ENCODE results near the gene GADD45A.
A peak's percentile ranks its signal among the peaks of the same experiment; 100 is the strongest.

The GADD45A gene

GRCh38 chr1:67690018-67690363, 5.0 kb downstream of the GADD45A start:
- FAIRE-seq = no peak

GRCh38 chr1:67690411-67690810, 5.4 kb downstream of the GADD45A start:
- FAIRE-seq = peak; percentile 73

DNA sequence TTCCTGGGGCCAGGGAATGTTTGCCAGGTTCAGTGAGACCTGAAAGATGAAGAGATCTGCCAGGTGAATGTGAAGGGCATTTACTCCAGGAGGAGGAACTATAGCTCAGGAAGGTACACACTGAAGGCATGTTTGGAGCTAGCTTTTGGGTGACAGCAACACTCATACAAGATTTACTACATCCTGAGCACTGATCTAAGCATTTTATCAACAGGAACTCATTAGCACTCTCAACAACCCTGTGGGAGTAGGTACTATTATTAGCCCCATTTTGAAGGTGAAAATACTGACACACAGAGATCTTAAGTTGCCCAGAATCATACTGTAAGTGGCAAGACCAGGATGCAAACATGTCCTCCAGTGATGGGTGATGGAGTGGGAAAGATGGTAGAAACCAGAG, 6.7 kb downstream of the GADD45A start:
- FAIRE-seq = no peak

GRCh38 chr1:67695963-67696362, 11.0 kb downstream of the GADD45A start:
- no peak for FAIRE-seq

GRCh38 chr1:67696708-67697107, 11.7 kb downstream of the GADD45A start:
- FAIRE-seq = no peak

DNA sequence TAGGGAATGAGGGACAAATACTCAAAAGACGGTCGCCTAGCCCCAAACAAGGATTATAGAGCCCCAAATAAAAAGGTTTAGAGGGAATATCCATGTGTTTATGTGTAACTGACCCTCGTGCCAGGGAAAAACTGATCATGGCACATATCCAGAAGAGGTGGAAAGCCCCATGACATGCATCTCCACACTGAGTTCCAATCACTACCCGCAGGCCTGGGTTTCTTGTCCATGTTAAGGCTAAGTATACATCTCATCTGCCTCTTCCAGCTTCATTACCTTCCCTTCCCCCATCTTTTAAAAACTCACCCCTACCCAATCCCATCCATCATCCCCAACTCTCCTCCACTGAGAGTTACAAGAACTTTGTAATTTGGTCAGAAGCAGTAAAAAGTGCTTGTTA, 15.2 kb downstream of the GADD45A start:
- FAIRE-seq = no peak

- FAIRE-seq = no peak
These were observed 15.8 kb downstream of the GADD45A start for GRCh38 chr1:67700692-67701410.

DNA sequence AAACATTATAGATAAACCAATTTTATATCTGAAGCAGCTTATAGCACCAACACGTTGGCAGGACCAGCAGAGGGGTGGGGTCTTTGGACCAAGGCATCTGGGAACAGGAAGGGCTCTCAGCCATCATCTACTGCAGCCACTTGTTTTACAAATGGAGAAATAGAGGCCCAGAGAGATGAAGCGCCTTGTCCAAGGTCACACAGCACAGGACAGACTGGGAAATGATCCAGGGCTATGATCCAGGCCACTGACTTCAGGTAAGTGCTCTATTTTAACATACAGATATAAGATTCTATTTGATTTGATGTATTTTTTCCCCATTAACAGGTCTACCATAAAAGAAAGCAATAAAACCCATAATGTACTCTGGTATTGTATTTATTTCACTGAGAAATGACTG, 16.9 kb downstream of the GADD45A start:
- no peak for FAIRE-seq

DNA sequence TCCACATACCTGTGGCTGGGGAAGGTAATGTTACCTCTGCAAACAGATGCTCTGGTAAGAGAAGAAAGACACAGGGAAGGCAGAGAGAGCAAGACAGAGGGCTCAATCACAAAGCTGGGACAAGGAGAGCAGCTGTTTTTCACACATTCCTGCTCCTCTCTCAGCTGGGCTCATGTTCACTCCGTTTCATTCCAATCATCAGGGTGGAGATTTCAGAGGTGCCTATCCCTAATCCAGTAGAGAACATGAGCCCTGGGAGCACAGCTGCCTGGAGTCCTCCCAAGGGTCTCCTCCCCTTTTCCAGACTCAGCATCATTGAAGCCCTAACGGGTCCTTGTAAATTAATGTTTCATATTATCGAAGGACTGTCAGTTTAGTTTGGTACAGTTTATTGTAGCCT, 19.4 kb downstream of the GADD45A start:
- no peak for FAIRE-seq

DNA sequence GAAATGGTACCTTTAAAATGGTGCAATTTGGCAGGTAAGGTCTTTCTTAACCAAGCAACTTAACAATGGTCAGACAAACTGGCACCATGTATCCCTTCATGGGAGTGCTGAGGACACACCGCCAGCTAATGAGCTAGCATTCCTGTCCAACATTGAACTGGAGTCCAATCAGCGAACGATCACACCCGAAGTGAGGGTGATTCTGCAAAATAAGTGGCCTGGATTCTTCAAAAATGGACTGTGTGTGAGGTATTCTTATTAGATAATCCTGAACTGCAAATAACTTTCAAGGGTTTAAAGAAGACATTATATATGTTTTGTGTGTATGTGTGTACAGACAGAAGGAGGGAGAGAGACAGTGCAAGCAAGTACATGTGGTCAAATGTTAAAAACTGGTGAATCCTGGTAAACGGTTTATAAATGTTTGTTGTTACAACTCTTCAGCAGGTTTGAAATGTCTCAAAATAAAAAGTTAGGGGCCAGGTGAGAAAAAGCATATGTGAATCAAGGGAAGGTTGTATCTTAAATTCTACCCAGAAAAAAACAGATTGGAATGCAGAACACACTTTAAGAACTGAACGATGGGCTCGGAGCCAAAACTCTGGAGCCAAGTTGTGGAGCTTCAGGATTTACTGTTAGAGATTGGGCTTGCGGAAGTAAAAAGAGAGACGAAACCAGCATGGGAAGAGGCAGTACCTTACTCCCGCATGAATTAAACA, 20.9 kb downstream of the GADD45A start:
- FAIRE-seq = no peak

DNA sequence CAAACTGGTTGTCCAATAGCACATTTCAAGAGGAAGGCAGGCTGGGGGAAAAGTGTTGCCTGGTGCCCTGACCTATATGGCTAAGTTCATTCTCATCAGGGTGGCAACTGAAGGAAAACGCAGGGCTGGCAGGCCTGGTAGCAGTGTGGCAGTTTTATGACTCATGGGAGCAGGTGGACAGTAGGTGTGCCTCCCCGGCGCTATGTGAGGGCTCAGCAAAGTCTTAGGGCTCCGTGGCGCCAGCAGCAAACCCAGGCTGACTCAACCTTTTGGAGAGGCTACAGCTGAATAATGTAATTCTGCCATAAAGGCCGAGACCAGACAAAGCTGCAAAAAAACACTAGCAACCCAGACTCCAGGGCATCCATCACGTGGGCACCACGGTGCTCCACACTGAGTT, 23.6 kb downstream of the GADD45A start:
- FAIRE-seq = no peak

- FAIRE-seq = no peak
These were observed 25.4 kb downstream of the GADD45A start for GRCh38 chr1:67710417-67710816.

DNA sequence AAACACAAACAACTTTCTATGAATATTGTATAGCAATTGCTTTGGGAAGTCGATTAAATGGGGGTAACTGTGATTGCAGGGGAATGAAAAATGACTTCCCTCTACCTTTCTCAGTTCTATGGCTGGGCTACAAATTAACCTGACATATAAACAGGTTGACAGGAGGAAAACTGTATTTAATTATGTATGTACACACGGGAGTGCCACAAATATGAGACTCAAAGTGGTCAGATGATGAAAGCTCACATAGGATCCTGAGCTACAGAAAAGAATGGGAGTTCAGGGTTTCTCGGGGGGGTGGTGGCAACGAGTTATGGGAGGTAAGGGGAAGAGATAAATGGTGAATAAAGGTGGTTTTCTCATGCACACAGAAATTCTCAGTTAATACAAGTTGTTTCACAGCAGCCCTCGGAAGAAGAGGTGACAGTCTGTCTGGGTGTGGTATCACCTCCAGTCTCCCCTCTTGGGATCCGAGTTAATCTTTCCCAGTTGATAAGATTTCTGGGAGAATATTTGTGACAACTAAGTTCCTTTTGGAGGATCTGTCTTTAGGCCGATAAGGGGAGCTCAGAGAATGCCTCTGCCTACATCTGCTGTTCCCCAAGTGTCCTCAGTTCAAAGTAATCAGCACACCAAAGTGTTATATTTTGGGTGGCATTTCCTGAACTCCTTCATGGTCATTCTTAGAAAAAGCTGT, 26.3 kb downstream of the GADD45A start:
- no peak for FAIRE-seq

DNA sequence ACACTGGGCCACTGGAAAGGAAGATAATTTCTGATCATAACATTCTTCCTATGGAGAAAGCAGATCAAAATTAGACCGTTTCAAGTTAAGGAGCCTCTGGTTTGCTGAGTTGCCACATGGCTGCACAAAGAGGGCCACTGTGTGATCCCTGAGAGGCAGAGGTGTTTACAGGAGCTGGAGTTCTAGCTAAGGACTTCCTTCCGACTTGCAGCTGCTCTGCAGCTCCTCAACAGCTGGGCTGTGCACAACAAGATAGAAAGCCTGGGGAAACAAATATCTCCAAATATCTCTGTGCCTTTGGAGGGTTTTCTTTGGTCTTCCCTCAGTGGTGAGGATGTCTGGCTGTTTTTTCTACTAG, 26.8 kb downstream of the GADD45A start:
- no peak for FAIRE-seq

GRCh38 chr1:67713057-67713846, 28.3 kb downstream of the GADD45A start:
- FAIRE-seq = no peak

DNA sequence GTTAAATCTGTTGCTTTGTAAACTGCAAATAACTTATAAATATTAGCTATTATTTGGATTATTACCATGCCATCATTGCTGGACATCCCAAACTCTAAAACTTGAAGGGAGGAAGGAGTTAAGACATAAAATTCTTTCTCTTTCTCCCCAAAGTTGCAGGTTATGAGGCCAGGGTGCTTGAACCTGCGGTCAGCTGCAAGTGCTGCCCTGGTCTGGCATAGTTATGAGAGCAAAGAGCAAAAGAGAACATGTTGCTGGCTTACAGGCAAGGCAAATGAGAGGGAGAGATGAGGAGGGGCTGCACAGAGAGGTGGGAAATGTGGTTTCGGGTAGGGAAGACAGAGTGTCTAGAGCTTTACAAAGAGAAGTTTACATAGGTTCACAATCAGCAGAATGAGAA, 30.8 kb downstream of the GADD45A start:
- no peak for FAIRE-seq

- no peak for FAIRE-seq
These were observed 31.8 kb downstream of the GADD45A start for GRCh38 chr1:67716800-67717199.

DNA sequence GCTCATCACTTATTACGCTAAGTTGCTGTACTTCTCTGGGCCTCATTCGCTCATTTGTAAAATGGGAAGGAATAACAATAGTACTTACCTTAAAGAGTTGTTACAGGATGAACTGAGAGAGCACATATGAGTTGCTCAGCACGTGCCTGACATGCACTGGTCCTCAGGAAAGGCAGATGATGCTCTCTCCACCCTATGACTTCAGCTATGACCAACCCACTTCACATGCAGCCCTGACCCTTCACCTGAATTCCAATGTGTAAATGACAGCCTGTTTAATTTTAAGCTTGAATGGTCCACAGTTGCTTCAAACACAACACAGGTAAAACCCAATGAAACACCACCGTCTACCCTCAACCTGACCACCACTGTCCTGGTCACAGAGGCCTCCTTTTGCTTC, 32.9 kb downstream of the GADD45A start:
- FAIRE-seq = no peak

DNA sequence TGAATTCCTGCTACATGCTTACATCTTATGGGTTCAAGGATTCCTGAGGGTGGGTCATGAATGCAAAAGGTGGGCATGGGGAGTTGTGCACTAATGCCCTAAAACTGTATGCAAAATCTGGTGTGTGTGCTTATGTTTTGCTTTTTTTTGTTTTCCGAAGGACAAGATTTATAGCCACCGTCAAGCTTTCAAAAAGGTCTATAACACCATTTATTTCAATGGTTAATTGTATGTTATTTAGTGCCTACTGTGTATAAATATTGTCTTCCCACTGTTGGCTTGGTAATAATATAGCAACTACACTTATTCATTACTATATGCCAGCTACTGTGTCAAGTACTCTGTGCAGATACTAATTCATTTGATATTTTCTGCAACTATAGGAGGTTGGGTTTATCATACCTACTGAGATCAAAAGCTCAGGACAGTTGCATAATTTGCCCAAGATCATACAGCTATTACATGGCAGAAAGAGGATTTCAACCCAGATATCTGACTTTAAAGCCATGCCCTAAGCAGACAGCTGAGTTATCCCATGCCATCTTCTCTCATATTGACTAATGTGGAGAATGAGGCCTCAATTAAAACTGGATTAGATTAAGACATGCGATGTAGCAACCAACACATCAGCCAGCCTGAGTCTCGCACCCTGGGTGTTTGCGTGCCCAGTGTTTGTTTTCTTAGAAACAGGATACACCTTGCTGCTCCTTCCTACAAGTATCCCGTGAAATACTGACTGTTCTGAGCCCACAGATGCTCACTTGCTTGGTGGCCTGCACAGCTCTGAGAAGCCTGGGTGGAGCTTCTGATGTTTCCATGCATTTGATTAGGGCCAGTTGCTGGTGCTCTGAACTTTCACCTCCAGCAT, 34.6 kb downstream of the GADD45A start:
- FAIRE-seq = no peak

DNA sequence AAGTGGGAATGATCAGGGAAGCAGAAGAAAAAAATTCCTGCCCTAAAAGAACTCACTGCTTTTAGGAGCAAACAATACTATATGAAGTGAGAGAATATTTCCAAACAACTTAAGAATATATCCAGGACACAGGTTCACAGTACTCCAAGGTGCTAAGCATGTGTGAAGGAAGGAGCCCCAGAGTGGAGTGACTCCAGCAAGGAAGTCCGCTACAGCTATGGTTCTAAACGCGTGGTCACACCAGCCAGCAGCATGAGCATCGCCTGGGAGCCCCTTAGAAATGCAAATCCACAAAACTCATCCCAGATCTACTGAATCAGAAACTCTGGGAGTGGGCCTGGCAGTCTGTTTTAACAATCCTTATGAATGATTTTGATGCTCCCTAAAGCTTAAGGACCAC, 36.1 kb downstream of the GADD45A start:
- no peak for FAIRE-seq

- no peak for FAIRE-seq
These were observed 36.8 kb downstream of the GADD45A start for GRCh38 chr1:67721650-67722291.

All from G401.6 (cell line).